ENCODE measurements around the gene SMG5. TPM values are rescaled to one million over a fixed set of nuclear protein-coding genes. Genes with fewer than 3 reads are reported as not detected.
A peak's percentile ranks its signal among the peaks of the same experiment; 100 is the strongest.

The SMG5 gene
- polyA plus RNA-seq, 3 donors, result 4.4 to 72.4 (median 7.0) TPM

DNA sequence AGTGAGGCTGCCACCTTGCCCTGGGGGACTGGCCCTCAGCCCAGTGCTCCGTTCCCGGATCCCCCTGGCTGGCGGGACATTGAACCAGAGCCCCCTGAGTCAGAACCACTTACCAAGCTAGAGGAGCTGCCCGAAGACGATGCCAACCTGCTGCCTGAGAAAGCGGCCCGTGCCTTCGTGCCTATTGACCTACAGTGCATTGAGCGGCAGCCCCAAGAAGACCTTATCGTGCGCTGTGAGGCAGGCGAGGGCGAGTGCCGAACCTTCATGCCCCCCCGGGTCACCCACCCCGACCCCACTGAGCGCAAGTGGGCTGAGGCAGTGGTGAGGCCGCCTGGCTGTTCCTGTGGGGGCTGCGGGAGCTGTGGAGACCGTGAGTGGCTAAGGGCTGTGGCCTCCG is 2.8 kb upstream of the SMG5 start:
- H2AFZ ChIP-seq (ENCODE audit: insufficient read depth, low read depth, low read length, poor library complexity, severe bottlenecking), result no peak overlapping the region
- H3K9me3 Mint-ChIP-seq, result no peaks in the 10 kb centered on the region
- intact Hi-C loops (cut with micrococcal nuclease), result no loop called here
- H4K20me1 ChIP-seq (ENCODE audit: insufficient read depth, low read length), result peaks cover 18% of the 10 kb centered on the region
- H3K9ac ChIP-seq (ENCODE audit: insufficient read depth, low read length, poor library complexity, severe bottlenecking), result no peak overlapping the region
- H3K4me1 ChIP-seq (ENCODE audit: control insufficient read depth in 1 of 2, insufficient read depth in 2 of 2, low read length in 2 of 2), result peaks cover 41 to 44% of the 10 kb centered on the region in 2 donors
- over 99% methylated on average over 20 of the region's 21 CpGs for WGBS (ENCODE audit: insufficient coverage)
- DNase-seq, result no peak
- peaks cover 45% of the 10 kb centered on the region for H3K4me1 Mint-ChIP-seq
- peaks cover 40% of the 10 kb centered on the region for H3K79me2 ChIP-seq (ENCODE audit: insufficient read depth, low read length)
- peak overlapping the region; percentile 38 for H3K4me2 ChIP-seq (replicated peaks; ENCODE audit: extremely low read depth, low read length, poor library complexity, severe bottlenecking)
- H3K36me3 Mint-ChIP-seq, result peaks cover 21 to 42% of the 10 kb centered on the region in 2 donors
- peaks cover 9 to 23% of the 10 kb centered on the region in 2 donors for H3K36me3 ChIP-seq (replicated peaks in 1 of 2; ENCODE audit: control insufficient read depth in 1 of 2, insufficient read depth in 2 of 2, low read length in 2 of 2)
- H3K4me3 Mint-ChIP-seq, result no peak overlapping the region
- peak overlapping the region; percentile 39 to 55 for H3K27ac ChIP-seq (ENCODE audit: low read depth in 1 of 2, low read length in 2 of 2)
- TF ChIP-seq, protein P1, sequence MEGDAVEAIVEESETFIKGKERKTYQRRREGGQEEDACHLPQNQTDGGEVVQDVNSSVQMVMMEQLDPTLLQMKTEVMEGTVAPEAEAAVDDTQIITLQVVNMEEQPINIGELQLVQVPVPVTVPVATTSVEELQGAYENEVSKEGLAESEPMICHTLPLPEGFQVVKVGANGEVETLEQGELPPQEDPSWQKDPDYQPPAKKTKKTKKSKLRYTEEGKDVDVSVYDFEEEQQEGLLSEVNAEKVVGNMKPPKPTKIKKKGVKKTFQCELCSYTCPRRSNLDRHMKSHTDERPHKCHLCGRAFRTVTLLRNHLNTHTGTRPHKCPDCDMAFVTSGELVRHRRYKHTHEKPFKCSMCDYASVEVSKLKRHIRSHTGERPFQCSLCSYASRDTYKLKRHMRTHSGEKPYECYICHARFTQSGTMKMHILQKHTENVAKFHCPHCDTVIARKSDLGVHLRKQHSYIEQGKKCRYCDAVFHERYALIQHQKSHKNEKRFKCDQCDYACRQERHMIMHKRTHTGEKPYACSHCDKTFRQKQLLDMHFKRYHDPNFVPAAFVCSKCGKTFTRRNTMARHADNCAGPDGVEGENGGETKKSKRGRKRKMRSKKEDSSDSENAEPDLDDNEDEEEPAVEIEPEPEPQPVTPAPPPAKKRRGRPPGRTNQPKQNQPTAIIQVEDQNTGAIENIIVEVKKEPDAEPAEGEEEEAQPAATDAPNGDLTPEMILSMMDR (IDR thresholded peaks at IDR 0.05), result no peak
- H3K27ac Mint-ChIP-seq, result peak overlapping the region in 1 of 7 donors; percentile 76
- H3K4me3 ChIP-seq (replicated peaks in 1 of 3; ENCODE audit: low read depth in 2 of 3, low read length in 3 of 3), result no peak overlapping the region
- no peaks in the 10 kb centered on the region for H3K27me3 ChIP-seq (ENCODE audit: control insufficient read depth in 2 of 2, insufficient read depth in 2 of 2, low read length in 2 of 2)
- H3K9me3 ChIP-seq (replicated peaks in 1 of 2; ENCODE audit: control insufficient read depth in 1 of 2, insufficient read depth in 1 of 2, low read length in 2 of 2), result no peaks in the 10 kb centered on the region
- no peaks in the 10 kb centered on the region for H3K27me3 Mint-ChIP-seq (ENCODE audit: low read depth in 3 of 3)

DNA sequence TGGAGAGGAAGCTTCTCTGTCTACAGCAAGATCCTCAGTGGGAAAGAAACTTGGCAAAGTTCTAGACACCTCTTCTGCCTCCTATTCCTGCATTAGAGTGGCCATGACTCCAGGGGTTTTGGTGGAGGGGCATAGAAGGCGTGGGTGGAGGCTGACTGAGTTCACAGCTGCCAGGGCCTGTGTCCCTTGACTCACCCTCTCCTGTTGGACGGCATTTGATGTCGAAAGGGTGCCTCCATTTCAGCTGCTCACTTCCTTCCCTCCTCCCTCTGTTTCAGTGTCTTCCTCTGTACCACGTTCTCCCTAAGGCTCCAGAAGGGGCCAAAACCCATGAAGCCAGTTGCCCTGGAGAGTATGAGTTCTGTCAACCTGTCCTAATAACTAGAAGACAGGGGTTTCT is 2.1 kb upstream of the SMG5 start:
- Histone ChIP-seq H3K9me3 (replicated peaks in 1 of 2; ENCODE audit: control insufficient read depth in 1 of 2, insufficient read depth in 1 of 2, low read length in 2 of 2) (no peaks in the 10 kb centered on the region), H4K20me1 (ENCODE audit: insufficient read depth, low read length) (peaks cover 25% of the 10 kb centered on the region), H2AFZ (ENCODE audit: insufficient read depth, low read depth, low read length, poor library complexity, severe bottlenecking) (peak overlapping the region; percentile 26), H3K27ac (ENCODE audit: low read depth in 1 of 2, low read length in 2 of 2) (peak overlapping the region; percentile 39 to 55), H3K27me3 (ENCODE audit: control insufficient read depth in 2 of 2, insufficient read depth in 2 of 2, low read length in 2 of 2) (no peaks in the 10 kb centered on the region), H3K36me3 (replicated peaks in 1 of 2; ENCODE audit: control insufficient read depth in 1 of 2, insufficient read depth in 2 of 2, low read length in 2 of 2) (peaks cover 13 to 28% of the 10 kb centered on the region in 2 donors), H3K9ac (ENCODE audit: insufficient read depth, low read length, poor library complexity, severe bottlenecking) (no peak overlapping the region), H3K4me3 (replicated peaks in 1 of 3; ENCODE audit: low read depth in 2 of 3, low read length in 3 of 3) (peak overlapping the region in 1 of 3 experiments; percentile 94), H3K4me2 (replicated peaks; ENCODE audit: extremely low read depth, low read length, poor library complexity, severe bottlenecking) (peak overlapping the region; percentile 38), H3K79me2 (ENCODE audit: insufficient read depth, low read length) (peaks cover 46% of the 10 kb centered on the region), H3K4me1 (ENCODE audit: control insufficient read depth in 1 of 2, insufficient read depth in 2 of 2, low read length in 2 of 2) (peaks cover 48 to 51% of the 10 kb centered on the region in 2 donors)
- DNase-seq, result peak in 1 of 3 donors; percentile 70
- TF ChIP-seq, protein P1 (IDR thresholded peaks at IDR 0.05), result no peak
- Mint-ChIP-seq H3K4me1 (peaks cover 48% of the 10 kb centered on the region), H3K36me3 (peaks cover 16 to 42% of the 10 kb centered on the region in 2 donors), H3K27me3 (ENCODE audit: low read depth in 3 of 3) (no peaks in the 10 kb centered on the region), H3K9me3 (no peaks in the 10 kb centered on the region), H3K4me3 (peak overlapping the region in 1 of 2 donors; percentile 70), H3K27ac (peak overlapping the region; percentile 14 to 87 (median 80))
- 17% methylated on average over 2 of the region's 4 CpGs for WGBS (ENCODE audit: insufficient coverage)
- intact Hi-C loops (cut with micrococcal nuclease), result no loop called here

Measured in CD14-positive monocyte (primary cell).